HCT116 (cell line): ENCODE measurements around the gene OR6K2. TPM values are rescaled to one million over a fixed set of nuclear protein-coding genes. Genes with fewer than 3 reads are reported as not detected.

Experiments used
- ATAC-seq: fragments of 200-7000 bp; cut with Tn5 transposase; 2 replicates; pipeline ENCODE4 v1.9.1; 2020; ENCODE audit warnings: mild to moderate bottlenecking, moderate library complexity
- BruUV-seq: library from RNA; stranded (reverse); fragments of 400-500 nt; replicated peaks from 2 replicates; lab custom pipeline; 2021; lab: Mats Ljungman, UMichigan
- CTCF ChIA-PET: fragments of 300-600 bp; sonication (Branson Sonifier 250); formaldehyde crosslinking; loops from one replicate; lab custom pipeline; 2021; ENCODE audit warnings: antibody characterized with exemption; lab: Charles Lee
- POLR2A ChIA-PET: fragments of 300-600, 350-600 bp; sonication (Branson Sonifier 250); formaldehyde crosslinking; loops from one replicate; lab custom pipeline; 2021; ENCODE audit warnings: antibody characterized with exemption; lab: Charles Lee
- RAD21 ChIA-PET, 2 experiments: fragments of 300-600 bp; sonication (Branson Sonifier 250); formaldehyde crosslinking; loops; one replicate each; lab custom pipeline; 2023; ENCODE audit warnings: low total read pairs in 2 of 2; ENCODE audit not compliant: uncharacterized antibody in 2 of 2, unreplicated experiment in 2 of 2, low non-redundant PET in 1 of 2; lab: Charles Lee
- DNase-seq: peaks from one replicate; pipeline ENCODE4 v3.0.0-alpha.2; 2010; ENCODE audit warnings: low read depth, low spot score
- H2AFZ ChIP-seq: fragments of 200-600 bp; shearing (Covaris generic), sonication (generic); 2 replicates; pipeline ENCODE4 v1.6.1; 2017; ENCODE audit warnings: low read depth, mixed run types, mixed read lengths, antibody characterized with exemption, low read length; ENCODE audit not compliant: poor library complexity, severe bottlenecking
- H3K27ac ChIP-seq: 2 replicates; pipeline ENCODE4 v1.5.1; 2012; ENCODE audit warnings: low read depth, low read length
- H3K27me3 ChIP-seq: fragments of 200-600 bp; sonication (generic); 2 replicates; pipeline ENCODE4 v1.6.1; 2016; ENCODE audit warnings: mixed run types, low read length, mixed read lengths; ENCODE audit not compliant: insufficient read depth
- H3K36me3 ChIP-seq, 2 experiments: fragments of 200-500 bp in 1 of 2; fragments of 200-600 bp in 1 of 2; sonication (Bioruptor generic) in 1 of 2; sonication (generic) in 1 of 2; 2 replicates each; pipeline versions ENCODE4 v1.5.1 to v1.6.1; 2014 to 2016; ENCODE audit warnings: low read length in 2 of 2, inconsistent platforms in 1 of 2, mixed read lengths in 1 of 2, mixed run types in 1 of 2; ENCODE audit not compliant: insufficient read depth in 2 of 2, control insufficient read depth in 1 of 2
- H3K4me1 ChIP-seq, 2 experiments: fragments of 200-600 bp in 1 of 2; sonication (generic) in 1 of 2; 2 replicates each; pipeline versions ENCODE4 v1.5.1 to v1.6.1; 2012 to 2017; ENCODE audit warnings: low read length in 2 of 2, inconsistent platforms in 1 of 2, mild to moderate bottlenecking in 1 of 2, mixed read lengths in 1 of 2, mixed run types in 1 of 2, moderate library complexity in 1 of 2; ENCODE audit not compliant: insufficient read depth in 2 of 2, control insufficient read depth in 1 of 2
- H3K4me2 ChIP-seq: fragments of 200-600 bp; sonication (generic); 2 replicates; pipeline ENCODE4 v1.6.1; 2017; ENCODE audit warnings: mixed run types, low read length, mixed read lengths
- H3K4me3 ChIP-seq, 2 experiments: fragments of 200-600 bp in 1 of 2; sonication (generic) in 1 of 2; replicated peaks in 1 of 2; 2 replicates each; pipeline ENCODE4 v1.5.1; 2011 to 2016; ENCODE audit warnings: low read length in 2 of 2, control low read depth in 1 of 2, low read depth in 1 of 2, mild to moderate bottlenecking in 1 of 2, mixed read lengths in 1 of 2, mixed run types in 1 of 2
- H3K79me2 ChIP-seq: fragments of 200-600 bp; sonication (generic); 2 replicates; pipeline ENCODE4 v1.6.1; 2017; ENCODE audit warnings: mild to moderate bottlenecking, mixed run types, low read length, moderate library complexity, mixed read lengths; ENCODE audit not compliant: insufficient read depth
- H3K9ac ChIP-seq: fragments of 200-600 bp; sonication (generic); 2 replicates; pipeline ENCODE4 v1.6.1; 2016; ENCODE audit warnings: low read length, mixed read lengths
- H3K9me2 ChIP-seq: fragments of 200-600 bp; sonication (generic), shearing (Covaris generic); 2 replicates; pipeline ENCODE4 v1.6.1; 2017; ENCODE audit warnings: mixed run types, mild to moderate bottlenecking, moderate library complexity; ENCODE audit not compliant: insufficient read depth
- H3K9me3 ChIP-seq, 2 experiments: fragments of 200-500 bp in 1 of 2; fragments of 200-600 bp in 1 of 2; sonication (Bioruptor generic) in 1 of 2; sonication (generic) in 1 of 2; 2 replicates each; pipeline ENCODE4 v1.6.1; 2014 to 2017; ENCODE audit warnings: low read length in 2 of 2, mixed read lengths in 2 of 2, inconsistent platforms in 1 of 2, low read depth in 1 of 2, mild to moderate bottlenecking in 1 of 2, mixed run types in 1 of 2, moderate library complexity in 1 of 2; ENCODE audit not compliant: control insufficient read depth in 1 of 2, insufficient read depth in 1 of 2
- H4K20me1 ChIP-seq: fragments of 200-600 bp; sonication (generic), shearing (Covaris generic); 2 replicates; pipeline ENCODE4 v1.6.1; 2017; ENCODE audit warnings: mixed run types, mild to moderate bottlenecking, moderate library complexity; ENCODE audit not compliant: insufficient read depth
- CBX3 ChIP-seq: IDR thresholded peaks from 2 replicates; pipeline ENCODE4 v1.6.1; 2012; ENCODE audit warnings: low read depth
- FOSL1 ChIP-seq: IDR thresholded peaks from 2 replicates; pipeline ENCODE4 v1.6.1; 2012; ENCODE audit warnings: low read depth
- MAX ChIP-seq: IDR thresholded peaks from 2 replicates; pipeline ENCODE4 v1.6.1; 2012
- POLR2A ChIP-seq: IDR thresholded peaks from 2 replicates; pipeline ENCODE4 v1.7.0; 2011; ENCODE audit warnings: borderline replicate concordance; ENCODE audit not compliant: insufficient read depth, insufficient read length; ENCODE audit errors: extremely low read depth
- SIN3A ChIP-seq: IDR thresholded peaks from 2 replicates; pipeline ENCODE4 v1.6.1; 2012; ENCODE audit warnings: low read depth
- SP1 ChIP-seq: IDR thresholded peaks from 2 replicates; pipeline ENCODE4 v1.6.1; 2012; ENCODE audit warnings: low read depth
- TCF7L2 ChIP-seq: IDR thresholded peaks from 2 replicates; pipeline ENCODE4 v1.7.0; 2011; ENCODE audit warnings: borderline replicate concordance, inconsistent platforms; ENCODE audit not compliant: insufficient read depth, insufficient read length; ENCODE audit errors: extremely low read depth
- YY1 ChIP-seq: IDR thresholded peaks from 2 replicates; pipeline ENCODE4 v1.6.1; 2011; ENCODE audit warnings: low read length, low read depth, moderate library complexity, mild to moderate bottlenecking; ENCODE audit not compliant: insufficient replicate concordance; ENCODE audit errors: extremely low read depth
- ZBTB33 ChIP-seq: IDR thresholded peaks from 2 replicates; pipeline ENCODE4 v1.6.1; 2011; ENCODE audit warnings: mild to moderate bottlenecking, low read length, moderate library complexity; ENCODE audit not compliant: insufficient replicate concordance; ENCODE audit errors: extremely low read depth
- ZNF274 ChIP-seq: fragments of 200-500 bp; sonication (Bioruptor generic); IDR thresholded peaks from 2 replicates; pipeline ENCODE4 v1.6.1; 2014; ENCODE audit warnings: mild to moderate bottlenecking, low read depth, low read length, inconsistent platforms
- intact Hi-C: fragments of 100-400 bp; cut with micrococcal nuclease; formaldehyde crosslinking; loops from 2 replicates; pipeline ENCODE4 v1.10.0; 2022
- total RNA-seq: library from RNA; stranded (reverse); gene quantifications from one replicate; pipeline ENCODE4 v1.2.1, GENCODE V29; 2021; ENCODE audit not compliant: unreplicated experiment
- TF ChIP-seq, protein P1 (sequence below): IDR thresholded peaks from 2 replicates; pipeline ENCODE4 v1.6.1; 2012; ENCODE audit warnings: low read depth

OR6K2 gene
- total RNA-seq, 1 experiment from 2014 or later = not detected

- TF ChIP-seq FOSL1 (no peak), TCF7L2 (no peak), SIN3A (no peak)
Measured at GRCh38 chr1:158720620-158721019, 20.2 kb upstream of the OR6K2 start, which contains the start of gene OR6K3 (continued).

DNA sequence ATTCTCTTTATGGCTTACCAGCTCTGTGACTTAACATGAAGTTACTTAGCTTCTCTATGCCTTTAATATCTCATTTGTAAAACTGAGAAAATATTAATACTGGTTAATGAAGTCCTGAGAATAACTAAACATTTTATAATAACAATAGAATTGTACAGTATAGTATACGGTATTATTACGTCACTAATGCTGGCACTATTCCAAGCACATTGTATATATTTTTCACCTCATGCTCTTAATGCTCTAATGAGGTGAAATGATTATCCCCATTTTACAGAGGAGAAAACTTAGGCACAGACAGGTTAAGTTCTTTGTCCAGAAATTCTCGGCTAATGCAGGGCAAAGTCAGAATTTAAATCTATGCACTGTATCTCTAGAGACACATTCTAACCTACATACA, 19.2 kb upstream of the OR6K2 start:
- no peak for ATAC-seq
- CTCF ChIA-PET = no interaction called here
- Histone ChIP-seq H3K9me2 (no peaks in the 10 kb centered on the region), H3K9ac (no peak overlapping the region), H3K4me3 (no peak overlapping the region), H3K79me2 (no peaks in the 10 kb centered on the region), H3K4me2 (no peak overlapping the region), H3K27me3 (no peaks in the 10 kb centered on the region), H3K27ac (no peak overlapping the region), H3K9me3 (peaks cover 0 to 3% of the 10 kb centered on the region in 2 experiments; a peak in 1 of 4 replicates), H3K36me3 (no peaks in the 10 kb centered on the region), H3K4me1 (no peaks in the 10 kb centered on the region), H2AFZ (no peak overlapping the region), H4K20me1 (no peaks in the 10 kb centered on the region; the same call in 1 of the 2 replicates)
- RAD21 ChIA-PET = no interaction called here
- no peak for TF ChIP-seq POLR2A
- TF ChIP-seq TCF7L2 = no peak
- no peak for TF ChIP-seq MAX
- no peak for TF ChIP-seq SIN3A
- no peak for TF ChIP-seq SP1
- no peak for TF ChIP-seq YY1
- TF ChIP-seq, protein P1, sequence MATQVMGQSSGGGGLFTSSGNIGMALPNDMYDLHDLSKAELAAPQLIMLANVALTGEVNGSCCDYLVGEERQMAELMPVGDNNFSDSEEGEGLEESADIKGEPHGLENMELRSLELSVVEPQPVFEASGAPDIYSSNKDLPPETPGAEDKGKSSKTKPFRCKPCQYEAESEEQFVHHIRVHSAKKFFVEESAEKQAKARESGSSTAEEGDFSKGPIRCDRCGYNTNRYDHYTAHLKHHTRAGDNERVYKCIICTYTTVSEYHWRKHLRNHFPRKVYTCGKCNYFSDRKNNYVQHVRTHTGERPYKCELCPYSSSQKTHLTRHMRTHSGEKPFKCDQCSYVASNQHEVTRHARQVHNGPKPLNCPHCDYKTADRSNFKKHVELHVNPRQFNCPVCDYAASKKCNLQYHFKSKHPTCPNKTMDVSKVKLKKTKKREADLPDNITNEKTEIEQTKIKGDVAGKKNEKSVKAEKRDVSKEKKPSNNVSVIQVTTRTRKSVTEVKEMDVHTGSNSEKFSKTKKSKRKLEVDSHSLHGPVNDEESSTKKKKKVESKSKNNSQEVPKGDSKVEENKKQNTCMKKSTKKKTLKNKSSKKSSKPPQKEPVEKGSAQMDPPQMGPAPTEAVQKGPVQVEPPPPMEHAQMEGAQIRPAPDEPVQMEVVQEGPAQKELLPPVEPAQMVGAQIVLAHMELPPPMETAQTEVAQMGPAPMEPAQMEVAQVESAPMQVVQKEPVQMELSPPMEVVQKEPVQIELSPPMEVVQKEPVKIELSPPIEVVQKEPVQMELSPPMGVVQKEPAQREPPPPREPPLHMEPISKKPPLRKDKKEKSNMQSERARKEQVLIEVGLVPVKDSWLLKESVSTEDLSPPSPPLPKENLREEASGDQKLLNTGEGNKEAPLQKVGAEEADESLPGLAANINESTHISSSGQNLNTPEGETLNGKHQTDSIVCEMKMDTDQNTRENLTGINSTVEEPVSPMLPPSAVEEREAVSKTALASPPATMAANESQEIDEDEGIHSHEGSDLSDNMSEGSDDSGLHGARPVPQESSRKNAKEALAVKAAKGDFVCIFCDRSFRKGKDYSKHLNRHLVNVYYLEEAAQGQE = no peak
- no peak for TF ChIP-seq ZBTB33
- TF ChIP-seq CBX3 = no peak
- no peak for TF ChIP-seq ZNF274
- POLR2A ChIA-PET = no interaction called here
- no peak for DNase-seq
- intact Hi-C loops = no loop called here
- BruUV-seq = no TSS peak
